ENCODE data around the gene SLC8A1. TPM values are rescaled to one million over a fixed set of nuclear protein-coding genes. Genes with fewer than 3 reads are reported as not detected.

The SLC8A1 gene
- polyA plus RNA-seq, 3 donors = 16.9 to 18.2 (median 18.0) TPM

DNA sequence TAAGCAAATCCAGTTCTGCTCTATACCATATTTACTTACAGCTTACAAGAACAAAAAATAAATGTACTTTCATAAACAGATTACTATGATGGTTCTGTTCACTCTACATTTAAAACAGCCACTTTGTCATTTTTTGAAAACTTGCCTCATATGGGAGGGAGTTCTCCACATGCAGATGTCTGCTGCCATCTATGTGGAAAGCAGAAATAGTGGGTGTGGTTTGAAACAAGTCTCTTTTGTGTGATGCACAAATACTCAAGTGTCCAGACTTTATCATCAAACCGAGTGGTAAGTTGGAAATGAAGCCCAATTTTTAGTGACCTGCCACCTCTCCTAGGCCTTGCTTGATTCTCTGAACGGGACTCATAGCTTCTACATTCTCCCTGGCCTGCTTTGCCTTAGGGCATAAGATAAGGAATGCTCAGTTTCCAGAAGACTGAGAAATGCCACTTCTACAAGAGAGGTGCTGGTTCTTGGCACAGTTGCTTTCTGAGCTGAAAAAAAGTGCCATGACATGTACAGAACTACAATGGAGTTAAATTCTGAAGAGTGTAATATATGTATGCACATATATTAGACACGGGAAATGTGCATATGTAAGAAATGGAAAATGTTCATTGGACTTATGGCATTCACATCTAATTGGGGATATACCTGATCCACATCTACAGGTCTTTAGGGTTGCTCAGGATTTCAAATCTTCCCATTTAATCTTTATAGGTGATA is 221.0 kb downstream of the SLC8A1 start:
- TF ChIP-seq, protein P1, sequence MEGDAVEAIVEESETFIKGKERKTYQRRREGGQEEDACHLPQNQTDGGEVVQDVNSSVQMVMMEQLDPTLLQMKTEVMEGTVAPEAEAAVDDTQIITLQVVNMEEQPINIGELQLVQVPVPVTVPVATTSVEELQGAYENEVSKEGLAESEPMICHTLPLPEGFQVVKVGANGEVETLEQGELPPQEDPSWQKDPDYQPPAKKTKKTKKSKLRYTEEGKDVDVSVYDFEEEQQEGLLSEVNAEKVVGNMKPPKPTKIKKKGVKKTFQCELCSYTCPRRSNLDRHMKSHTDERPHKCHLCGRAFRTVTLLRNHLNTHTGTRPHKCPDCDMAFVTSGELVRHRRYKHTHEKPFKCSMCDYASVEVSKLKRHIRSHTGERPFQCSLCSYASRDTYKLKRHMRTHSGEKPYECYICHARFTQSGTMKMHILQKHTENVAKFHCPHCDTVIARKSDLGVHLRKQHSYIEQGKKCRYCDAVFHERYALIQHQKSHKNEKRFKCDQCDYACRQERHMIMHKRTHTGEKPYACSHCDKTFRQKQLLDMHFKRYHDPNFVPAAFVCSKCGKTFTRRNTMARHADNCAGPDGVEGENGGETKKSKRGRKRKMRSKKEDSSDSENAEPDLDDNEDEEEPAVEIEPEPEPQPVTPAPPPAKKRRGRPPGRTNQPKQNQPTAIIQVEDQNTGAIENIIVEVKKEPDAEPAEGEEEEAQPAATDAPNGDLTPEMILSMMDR (IDR thresholded peaks at IDR 0.05) = no peak
- Histone ChIP-seq H4K20me1 (ENCODE audit: insufficient read depth, low read length) (peaks cover 35% of the 10 kb centered on the region), H2AFZ (ENCODE audit: insufficient read depth, low read depth, low read length, poor library complexity, severe bottlenecking) (no peak overlapping the region), H3K4me2 (replicated peaks; ENCODE audit: extremely low read depth, low read length, poor library complexity, severe bottlenecking) (no peak overlapping the region), H3K9me3 (replicated peaks in 1 of 2; ENCODE audit: control insufficient read depth in 1 of 2, insufficient read depth in 1 of 2, low read length in 2 of 2) (no peaks in the 10 kb centered on the region), H3K4me3 (replicated peaks in 1 of 3; ENCODE audit: low read depth in 2 of 3, low read length in 3 of 3) (no peak overlapping the region), H3K9ac (ENCODE audit: insufficient read depth, low read length, poor library complexity, severe bottlenecking) (no peak overlapping the region), H3K27ac (ENCODE audit: low read depth in 1 of 2, low read length in 2 of 2) (no peak overlapping the region), H3K36me3 (replicated peaks in 1 of 2; ENCODE audit: control insufficient read depth in 1 of 2, insufficient read depth in 2 of 2, low read length in 2 of 2) (peaks cover 0 to 6% of the 10 kb centered on the region in 2 donors), H3K27me3 (ENCODE audit: control insufficient read depth in 2 of 2, insufficient read depth in 2 of 2, low read length in 2 of 2) (no peaks in the 10 kb centered on the region), H3K79me2 (ENCODE audit: insufficient read depth, low read length) (no peaks in the 10 kb centered on the region), H3K4me1 (ENCODE audit: control insufficient read depth in 1 of 2, insufficient read depth in 2 of 2, low read length in 2 of 2) (no peaks in the 10 kb centered on the region)
- Mint-ChIP-seq H3K4me1 (peaks cover 10% of the 10 kb centered on the region), H3K4me3 (no peak overlapping the region), H3K27me3 (ENCODE audit: low read depth in 3 of 3) (peaks cover 0 to 6% (median 0%) of the 10 kb centered on the region in 3 donors), H3K9me3 (peaks cover 0 to 2% (median 0%) of the 10 kb centered on the region in 7 donors), H3K27ac (peak overlapping the region in 2 of 7 donors; percentile 17 to 27), H3K36me3 (peaks cover 3 to 9% of the 10 kb centered on the region in 2 donors)
- WGBS (ENCODE audit: insufficient coverage) = 100% methylated on average over 1 of the region's 3 CpGs
- no peak for DNase-seq
- intact Hi-C loops (cut with micrococcal nuclease) = no loop called here

DNA sequence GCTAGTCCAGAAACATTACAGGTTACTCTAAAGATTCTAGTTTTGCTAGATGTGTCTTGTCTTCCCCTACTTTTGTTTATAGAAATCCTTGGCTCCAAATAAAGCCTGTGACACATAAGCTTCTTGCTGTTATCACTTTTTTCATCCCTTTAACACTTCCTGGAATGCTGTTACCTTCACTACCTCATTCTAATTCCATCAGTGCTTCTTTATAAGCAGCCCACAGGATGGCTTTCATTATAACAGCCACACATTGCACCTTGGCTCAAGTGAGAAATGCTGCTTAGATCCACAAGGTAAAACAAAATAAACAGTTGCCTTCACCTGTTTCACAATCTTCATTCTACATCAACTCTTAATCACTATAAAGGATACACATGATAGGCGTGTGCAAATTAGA is 221.7 kb downstream of the SLC8A1 start:
- Histone ChIP-seq H3K27ac (ENCODE audit: low read depth in 1 of 2, low read length in 2 of 2) (no peak overlapping the region), H3K4me2 (replicated peaks; ENCODE audit: extremely low read depth, low read length, poor library complexity, severe bottlenecking) (no peak overlapping the region), H3K9me3 (replicated peaks in 1 of 2; ENCODE audit: control insufficient read depth in 1 of 2, insufficient read depth in 1 of 2, low read length in 2 of 2) (no peaks in the 10 kb centered on the region), H3K4me3 (replicated peaks in 1 of 3; ENCODE audit: low read depth in 2 of 3, low read length in 3 of 3) (no peak overlapping the region), H2AFZ (ENCODE audit: insufficient read depth, low read depth, low read length, poor library complexity, severe bottlenecking) (no peak overlapping the region), H4K20me1 (ENCODE audit: insufficient read depth, low read length) (peaks cover 39% of the 10 kb centered on the region), H3K4me1 (ENCODE audit: control insufficient read depth in 1 of 2, insufficient read depth in 2 of 2, low read length in 2 of 2) (no peaks in the 10 kb centered on the region), H3K36me3 (replicated peaks in 1 of 2; ENCODE audit: control insufficient read depth in 1 of 2, insufficient read depth in 2 of 2, low read length in 2 of 2) (peaks cover 0 to 6% of the 10 kb centered on the region in 2 donors), H3K79me2 (ENCODE audit: insufficient read depth, low read length) (no peaks in the 10 kb centered on the region), H3K27me3 (ENCODE audit: control insufficient read depth in 2 of 2, insufficient read depth in 2 of 2, low read length in 2 of 2) (no peaks in the 10 kb centered on the region), H3K9ac (ENCODE audit: insufficient read depth, low read length, poor library complexity, severe bottlenecking) (no peak overlapping the region)
- Mint-ChIP-seq H3K36me3 (peaks cover 3 to 9% of the 10 kb centered on the region in 2 donors), H3K27ac (no peak overlapping the region), H3K4me1 (peaks cover 10% of the 10 kb centered on the region), H3K27me3 (ENCODE audit: low read depth in 3 of 3) (peaks cover 0 to 6% (median 0%) of the 10 kb centered on the region in 3 donors), H3K4me3 (no peak overlapping the region), H3K9me3 (peaks cover 0 to 2% (median 0%) of the 10 kb centered on the region in 7 donors)
- intact Hi-C loops (cut with micrococcal nuclease) = no loop called here
- WGBS (ENCODE audit: insufficient coverage) = no CpG with 5 or more reads among the region's 1 CpG
- TF ChIP-seq, protein P1 (IDR thresholded peaks at IDR 0.05) = no peak
- no peak for DNase-seq

All from CD14-positive monocyte (primary cell).